ENCODE measurements around the gene ANKRD55. TPM values are rescaled to one million over a fixed set of nuclear protein-coding genes. Genes with fewer than 3 reads are reported as not detected.

ANKRD55 gene
- polyA plus RNA-seq, 1 of the 3 experiments (the other 2 are of a cell fraction), result not detected

GRCh38 chr5:56078278-56079156 lies 154.6 kb downstream of the ANKRD55 start (continued):
- TF ChIP-seq ZBTB33 (IDR thresholded peaks at IDR 0.05; ENCODE audit: borderline replicate concordance, low read depth), result no peak

- H3K4me2 ChIP-seq, result no peak overlapping the region
- H3K4me3 ChIP-seq (ENCODE audit: low read depth in 2 of 2, low read length in 1 of 2), result no peak overlapping the region
- no peaks in the 10 kb centered on the region for H3K79me2 ChIP-seq (ENCODE audit: insufficient read depth)
- TF ChIP-seq POLR2AphosphoS5 (IDR thresholded peaks at IDR 0.05; ENCODE audit: low read depth, low read length) (no peak), ELF1 (IDR thresholded peaks at IDR 0.05) (no peak), RFX5 (IDR thresholded peaks at IDR 0.05; ENCODE audit: low read length) (no peak), RCOR1 (IDR thresholded peaks at IDR 0.05; ENCODE audit: low read length) (no peak), MEF2A (IDR thresholded peaks at IDR 0.05; ENCODE audit: borderline replicate concordance, low read depth) (no peak), MXI1 (IDR thresholded peaks at IDR 0.05; ENCODE audit: low read depth, low read length) (no peak), REST (IDR thresholded peaks at IDR 0.05; ENCODE audit: low read depth, low read length) (no peak), TAF1 (IDR thresholded peaks at IDR 0.05; ENCODE audit: borderline replicate concordance, low read depth, low read length) (no peak), PBX3 (IDR thresholded peaks at IDR 0.05) (no peak), FOXJ3 (CRISPR knock-in tag; IDR thresholded peaks at IDR 0.05) (no peak), IRF3 (IDR thresholded peaks at IDR 0.05; ENCODE audit: low read depth, low read length) (no peak), YY1 (IDR thresholded peaks at IDR 0.05; ENCODE audit: low read depth) (no peak), SIN3A (IDR thresholded peaks at IDR 0.05; ENCODE audit: borderline replicate concordance, low read depth, low read length) (no peak), EZH2phosphoT487 (IDR thresholded peaks at IDR 0.05; ENCODE audit: borderline replicate concordance, low read depth) (no peak), USF2 (IDR thresholded peaks at IDR 0.05; ENCODE audit: borderline replicate concordance, low read depth, low read length) (no peak), USF1 (IDR thresholded peaks at IDR 0.05; ENCODE audit: borderline replicate concordance, low read depth) (no peak), TCF12 (IDR thresholded peaks at IDR 0.05) (no peak), RXRA (IDR thresholded peaks at IDR 0.05; ENCODE audit: borderline replicate concordance, low read depth) (no peak), FOSL2 (IDR thresholded peaks at IDR 0.05; ENCODE audit: borderline replicate concordance, low read depth) (no peak), RAD21 (IDR thresholded peaks at IDR 0.05; ENCODE audit: low read length) (no peak)
- no peak overlapping the region for H3K9ac ChIP-seq
- no peaks in the 10 kb centered on the region for H3K4me1 ChIP-seq (ENCODE audit: control insufficient read depth in 1 of 2, insufficient read depth in 2 of 2, low read depth in 1 of 2, low read length in 1 of 2)
- ChIA-PET POLR2A (no interaction called here), CTCF (no interaction called here)
- H3F3A ChIP-seq (replicated peaks; ENCODE audit: insufficient read depth), result no peaks in the 10 kb centered on the region
- DNase-seq, result no peak
- H3K27me3 ChIP-seq (ENCODE audit: insufficient read depth), result no peaks in the 10 kb centered on the region
- no peak overlapping the region for H3K27ac ChIP-seq (ENCODE audit: low read depth in 2 of 2, low read length in 1 of 2)
- no peaks in the 10 kb centered on the region for H3K36me3 ChIP-seq (replicated peaks in 1 of 2; ENCODE audit: control insufficient read depth in 1 of 2, insufficient read depth in 2 of 2, low read length in 1 of 2)
- no peaks in the 10 kb centered on the region for H3K9me3 ChIP-seq
- no peak overlapping the region for H2AFZ ChIP-seq (ENCODE audit: low read depth)
- H3K9me2 ChIP-seq, result no peaks in the 10 kb centered on the region
- no peaks in the 10 kb centered on the region for H4K20me1 ChIP-seq (ENCODE audit: insufficient read depth)
- WGBS (ENCODE audit: low lambda C conversion rate), result 84% methylated on average over 7 of the region's 7 CpGs
Measured at GRCh38 chr5:56077796-56078233, 155.3 kb downstream of the ANKRD55 start.
